Body of pancreas (tissue), 4 donors: ENCODE results near the gene POLR3H.
"Not testable (repeated sequence)": the region's sequence is repeated elsewhere in the genome, so short reads cannot be mapped to it uniquely, and the experiment has no call there.

ENCODE experiments used
- POLR2A ChIP-seq, 3 donors: fragments of 450-650 bp; IDR thresholded peaks; one replicate each; pipeline ENCODE4 v1.6.1; 2016; ENCODE audit warnings: antibody characterized with exemption in 3 of 3, mild to moderate bottlenecking in 2 of 3
- TF ChIP-seq, protein P1 (sequence below), 7 experiments: fragments of 450-650 bp in 4 of 7; fragments of 200-600 bp in 3 of 7; sonication (generic) in 3 of 7; IDR thresholded peaks; one replicate each; pipeline ENCODE4 v1.5.1; 2016 to 2019; ENCODE audit warnings: antibody characterized with exemption in 7 of 7

DNA sequence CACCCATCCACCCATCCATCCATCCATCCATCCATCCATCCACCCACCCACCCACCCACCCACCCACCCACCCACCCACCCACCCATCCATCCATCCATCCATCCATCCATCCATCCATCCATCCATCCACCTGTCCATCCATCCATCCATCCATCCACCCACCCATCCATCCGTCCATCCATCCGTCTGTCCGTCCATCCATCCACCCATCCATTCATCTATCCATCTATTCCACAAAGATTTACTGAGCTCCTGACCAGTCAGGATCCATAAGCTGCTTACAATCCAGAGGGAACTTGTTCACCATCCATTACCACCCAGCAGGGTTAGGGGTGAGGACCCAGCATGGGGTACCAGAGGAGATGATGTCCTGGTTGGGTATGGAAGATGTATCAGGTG lies 28.0 kb upstream of the POLR3H start:
- TF ChIP-seq, protein P1, sequence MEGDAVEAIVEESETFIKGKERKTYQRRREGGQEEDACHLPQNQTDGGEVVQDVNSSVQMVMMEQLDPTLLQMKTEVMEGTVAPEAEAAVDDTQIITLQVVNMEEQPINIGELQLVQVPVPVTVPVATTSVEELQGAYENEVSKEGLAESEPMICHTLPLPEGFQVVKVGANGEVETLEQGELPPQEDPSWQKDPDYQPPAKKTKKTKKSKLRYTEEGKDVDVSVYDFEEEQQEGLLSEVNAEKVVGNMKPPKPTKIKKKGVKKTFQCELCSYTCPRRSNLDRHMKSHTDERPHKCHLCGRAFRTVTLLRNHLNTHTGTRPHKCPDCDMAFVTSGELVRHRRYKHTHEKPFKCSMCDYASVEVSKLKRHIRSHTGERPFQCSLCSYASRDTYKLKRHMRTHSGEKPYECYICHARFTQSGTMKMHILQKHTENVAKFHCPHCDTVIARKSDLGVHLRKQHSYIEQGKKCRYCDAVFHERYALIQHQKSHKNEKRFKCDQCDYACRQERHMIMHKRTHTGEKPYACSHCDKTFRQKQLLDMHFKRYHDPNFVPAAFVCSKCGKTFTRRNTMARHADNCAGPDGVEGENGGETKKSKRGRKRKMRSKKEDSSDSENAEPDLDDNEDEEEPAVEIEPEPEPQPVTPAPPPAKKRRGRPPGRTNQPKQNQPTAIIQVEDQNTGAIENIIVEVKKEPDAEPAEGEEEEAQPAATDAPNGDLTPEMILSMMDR (IDR thresholded peaks at IDR 0.05) = not testable (repeated sequence)
- not testable (repeated sequence) for TF ChIP-seq POLR2A (IDR thresholded peaks at IDR 0.05)
